ENCODE measurements around the gene BPIFB4.

DNA sequence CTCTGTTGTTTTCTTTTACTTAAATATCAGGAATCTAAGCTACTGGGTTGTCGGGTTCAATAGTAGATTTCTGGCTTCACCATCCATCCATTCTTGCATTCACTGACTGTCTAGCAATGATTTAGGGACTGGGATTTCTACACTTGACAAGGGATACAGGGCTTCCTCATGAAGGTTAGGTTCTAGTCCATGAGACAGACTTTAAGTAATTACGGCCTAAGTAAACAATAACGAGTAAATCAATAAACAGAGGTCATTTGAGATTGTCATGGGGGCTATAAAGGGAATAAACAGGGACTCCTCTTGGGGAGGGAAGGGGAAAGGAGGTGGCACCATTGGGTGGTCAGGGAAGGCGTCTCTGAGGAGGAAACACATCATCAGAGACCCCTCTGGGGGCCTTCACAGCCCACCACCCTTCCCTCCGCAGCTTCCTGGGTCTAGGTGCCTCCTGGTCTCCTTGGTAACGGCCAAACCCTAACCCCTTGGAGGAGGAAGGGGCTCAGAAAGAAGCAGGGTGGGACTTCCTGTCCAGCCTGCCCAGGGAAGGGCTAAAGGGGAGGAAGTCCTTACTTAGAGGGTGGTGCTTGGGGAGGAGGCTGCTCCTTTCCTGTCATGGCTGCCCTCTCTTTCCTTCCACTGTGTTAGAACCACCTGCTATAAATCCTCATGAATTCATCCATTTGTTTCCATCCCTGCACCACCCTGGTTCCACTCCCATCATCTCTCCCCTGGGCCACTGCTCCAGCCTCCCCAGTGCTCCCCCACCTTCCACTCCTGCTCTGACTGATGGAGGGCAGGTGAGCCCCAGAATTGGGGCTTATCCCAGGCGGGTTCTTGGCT, 33.3 kb downstream of the BPIFB4 start:
- no peak for TF ChIP-seq EZH2 (IDR thresholded peaks at IDR 0.05; ENCODE audit: low read length)
- TF ChIP-seq, protein P1, sequence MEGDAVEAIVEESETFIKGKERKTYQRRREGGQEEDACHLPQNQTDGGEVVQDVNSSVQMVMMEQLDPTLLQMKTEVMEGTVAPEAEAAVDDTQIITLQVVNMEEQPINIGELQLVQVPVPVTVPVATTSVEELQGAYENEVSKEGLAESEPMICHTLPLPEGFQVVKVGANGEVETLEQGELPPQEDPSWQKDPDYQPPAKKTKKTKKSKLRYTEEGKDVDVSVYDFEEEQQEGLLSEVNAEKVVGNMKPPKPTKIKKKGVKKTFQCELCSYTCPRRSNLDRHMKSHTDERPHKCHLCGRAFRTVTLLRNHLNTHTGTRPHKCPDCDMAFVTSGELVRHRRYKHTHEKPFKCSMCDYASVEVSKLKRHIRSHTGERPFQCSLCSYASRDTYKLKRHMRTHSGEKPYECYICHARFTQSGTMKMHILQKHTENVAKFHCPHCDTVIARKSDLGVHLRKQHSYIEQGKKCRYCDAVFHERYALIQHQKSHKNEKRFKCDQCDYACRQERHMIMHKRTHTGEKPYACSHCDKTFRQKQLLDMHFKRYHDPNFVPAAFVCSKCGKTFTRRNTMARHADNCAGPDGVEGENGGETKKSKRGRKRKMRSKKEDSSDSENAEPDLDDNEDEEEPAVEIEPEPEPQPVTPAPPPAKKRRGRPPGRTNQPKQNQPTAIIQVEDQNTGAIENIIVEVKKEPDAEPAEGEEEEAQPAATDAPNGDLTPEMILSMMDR (optimal IDR thresholded peaks at IDR 0.05 in 1 of 3, IDR thresholded peaks at IDR 0.05 in 1 of 3, conservative IDR thresholded peaks at IDR 0.05 in 1 of 3; ENCODE audit: extremely low read depth in 1 of 3, insufficient read depth in 2 of 3, low read length in 3 of 3) = no peak
